Measurements from ENCODE around the gene HDAC1. TPM values are rescaled to one million over a fixed set of nuclear protein-coding genes. Genes with fewer than 3 reads are reported as not detected.

Gene HDAC1
- total and polyA plus RNA-seq, 10 of the 15 experiments (the other 5 are each of a cell fraction or from before 2014, with no cell fraction given) = 147 to 331 (median 168) TPM

DNA sequence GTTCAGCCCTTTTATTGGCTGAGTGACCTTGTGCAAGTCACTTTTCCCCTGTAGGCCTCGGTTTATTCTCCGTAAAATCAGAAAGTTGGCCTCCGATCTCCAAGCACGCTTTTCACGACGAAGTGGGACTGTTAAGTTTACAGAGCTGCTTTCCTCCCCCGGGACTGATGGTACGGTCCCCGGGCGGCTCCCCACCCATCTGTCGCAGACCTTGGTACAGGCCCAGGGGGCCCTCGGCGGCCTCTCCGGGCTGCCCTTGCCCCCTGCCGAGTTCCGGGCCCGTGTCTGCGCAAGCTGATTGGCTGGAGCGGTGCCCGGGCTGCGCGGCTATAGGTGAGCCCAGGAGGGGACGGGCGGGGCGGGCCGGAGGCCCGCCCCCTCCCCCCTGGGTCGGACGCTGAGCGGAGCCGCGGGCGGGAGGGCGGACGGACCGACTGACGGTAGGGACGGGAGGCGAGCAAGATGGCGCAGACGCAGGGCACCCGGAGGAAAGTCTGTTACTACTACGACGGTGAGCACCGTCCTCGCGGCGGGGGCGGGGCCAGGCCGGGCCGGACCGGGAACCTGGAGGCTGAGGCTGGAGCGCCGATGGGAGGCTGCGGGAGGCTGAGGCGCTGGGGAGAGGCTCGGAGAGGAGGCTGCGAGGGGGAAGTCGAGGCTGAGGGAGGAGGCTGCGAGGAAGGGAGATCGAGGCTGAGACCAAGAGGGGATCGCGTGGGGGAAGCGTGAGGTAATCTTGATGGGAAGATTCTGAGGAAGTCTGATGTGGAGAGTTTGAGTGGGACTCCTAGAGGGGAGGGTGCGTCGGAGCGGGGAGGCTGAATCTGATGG lies at the start of gene HDAC1 (continued):
- TF ChIP-seq CBFB (IDR thresholded peaks at IDR 0.05; ENCODE audit: low read depth) = no peak; the same call in 1 of the 2 replicates
- peak; percentile 96 for TF ChIP-seq FOXK2 (IDR thresholded peaks at IDR 0.05)
- TF ChIP-seq SIN3A (IDR thresholded peaks at IDR 0.05; ENCODE audit: low read depth, low read length) = peak; percentile 74
- no peak for TF ChIP-seq ESRRA (IDR thresholded peaks at IDR 0.05; ENCODE audit: low read length)
- TF ChIP-seq STAT3 (IDR thresholded peaks at IDR 0.05; ENCODE audit: low read depth, low read length) = no peak
- TF ChIP-seq, protein P1, sequence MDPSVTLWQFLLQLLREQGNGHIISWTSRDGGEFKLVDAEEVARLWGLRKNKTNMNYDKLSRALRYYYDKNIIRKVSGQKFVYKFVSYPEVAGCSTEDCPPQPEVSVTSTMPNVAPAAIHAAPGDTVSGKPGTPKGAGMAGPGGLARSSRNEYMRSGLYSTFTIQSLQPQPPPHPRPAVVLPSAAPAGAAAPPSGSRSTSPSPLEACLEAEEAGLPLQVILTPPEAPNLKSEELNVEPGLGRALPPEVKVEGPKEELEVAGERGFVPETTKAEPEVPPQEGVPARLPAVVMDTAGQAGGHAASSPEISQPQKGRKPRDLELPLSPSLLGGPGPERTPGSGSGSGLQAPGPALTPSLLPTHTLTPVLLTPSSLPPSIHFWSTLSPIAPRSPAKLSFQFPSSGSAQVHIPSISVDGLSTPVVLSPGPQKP (IDR thresholded peaks at IDR 0.05; ENCODE audit: low read depth, low read length) = peak; percentile 53; the same call in 1 of the 2 replicates
- 0 out of 2 replicates have a peak, but pooled peaks have one; percentile 52 for TF ChIP-seq DPF2 (IDR thresholded peaks at IDR 0.05)
- TF ChIP-seq POLR2A (IDR thresholded peaks at IDR 0.05; ENCODE audit: low read depth, low read length) = peak; percentile 94
- TF ChIP-seq RELB (IDR thresholded peaks at IDR 0.05; ENCODE audit: low read depth) = peak; percentile 85; the same call in 1 of the 2 replicates
- no peak for TF ChIP-seq REST (IDR thresholded peaks at IDR 0.05; ENCODE audit: low read depth, low read length)
- TF ChIP-seq NFIC (IDR thresholded peaks at IDR 0.05; ENCODE audit: low read depth, low read length) = no peak
- TF ChIP-seq CREM (IDR thresholded peaks at IDR 0.05; ENCODE audit: low read depth) = no peak
- TF ChIP-seq TCF12 (IDR thresholded peaks at IDR 0.05; ENCODE audit: low read depth, low read length) = no peak
- TF ChIP-seq WRNIP1 (IDR thresholded peaks at IDR 0.05; ENCODE audit: borderline replicate concordance, low read depth, low read length) = no peak
- TF ChIP-seq, protein P2, sequence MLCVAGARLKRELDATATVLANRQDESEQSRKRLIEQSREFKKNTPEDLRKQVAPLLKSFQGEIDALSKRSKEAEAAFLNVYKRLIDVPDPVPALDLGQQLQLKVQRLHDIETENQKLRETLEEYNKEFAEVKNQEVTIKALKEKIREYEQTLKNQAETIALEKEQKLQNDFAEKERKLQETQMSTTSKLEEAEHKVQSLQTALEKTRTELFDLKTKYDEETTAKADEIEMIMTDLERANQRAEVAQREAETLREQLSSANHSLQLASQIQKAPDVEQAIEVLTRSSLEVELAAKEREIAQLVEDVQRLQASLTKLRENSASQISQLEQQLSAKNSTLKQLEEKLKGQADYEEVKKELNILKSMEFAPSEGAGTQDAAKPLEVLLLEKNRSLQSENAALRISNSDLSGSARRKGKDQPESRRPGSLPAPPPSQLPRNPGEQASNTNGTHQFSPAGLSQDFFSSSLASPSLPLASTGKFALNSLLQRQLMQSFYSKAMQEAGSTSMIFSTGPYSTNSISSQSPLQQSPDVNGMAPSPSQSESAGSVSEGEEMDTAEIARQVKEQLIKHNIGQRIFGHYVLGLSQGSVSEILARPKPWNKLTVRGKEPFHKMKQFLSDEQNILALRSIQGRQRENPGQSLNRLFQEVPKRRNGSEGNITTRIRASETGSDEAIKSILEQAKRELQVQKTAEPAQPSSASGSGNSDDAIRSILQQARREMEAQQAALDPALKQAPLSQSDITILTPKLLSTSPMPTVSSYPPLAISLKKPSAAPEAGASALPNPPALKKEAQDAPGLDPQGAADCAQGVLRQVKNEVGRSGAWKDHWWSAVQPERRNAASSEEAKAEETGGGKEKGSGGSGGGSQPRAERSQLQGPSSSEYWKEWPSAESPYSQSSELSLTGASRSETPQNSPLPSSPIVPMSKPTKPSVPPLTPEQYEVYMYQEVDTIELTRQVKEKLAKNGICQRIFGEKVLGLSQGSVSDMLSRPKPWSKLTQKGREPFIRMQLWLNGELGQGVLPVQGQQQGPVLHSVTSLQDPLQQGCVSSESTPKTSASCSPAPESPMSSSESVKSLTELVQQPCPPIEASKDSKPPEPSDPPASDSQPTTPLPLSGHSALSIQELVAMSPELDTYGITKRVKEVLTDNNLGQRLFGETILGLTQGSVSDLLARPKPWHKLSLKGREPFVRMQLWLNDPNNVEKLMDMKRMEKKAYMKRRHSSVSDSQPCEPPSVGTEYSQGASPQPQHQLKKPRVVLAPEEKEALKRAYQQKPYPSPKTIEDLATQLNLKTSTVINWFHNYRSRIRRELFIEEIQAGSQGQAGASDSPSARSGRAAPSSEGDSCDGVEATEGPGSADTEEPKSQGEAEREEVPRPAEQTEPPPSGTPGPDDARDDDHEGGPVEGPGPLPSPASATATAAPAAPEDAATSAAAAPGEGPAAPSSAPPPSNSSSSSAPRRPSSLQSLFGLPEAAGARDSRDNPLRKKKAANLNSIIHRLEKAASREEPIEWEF (IDR thresholded peaks at IDR 0.05; ENCODE audit: insufficient replicate concordance, low read depth, low read length) = no peak
- peak; percentile 71 for TF ChIP-seq TAF1 (IDR thresholded peaks at IDR 0.05; ENCODE audit: borderline replicate concordance, low read depth, low read length)
- TF ChIP-seq YY1 (IDR thresholded peaks at IDR 0.05; ENCODE audit: low read depth, low read length) = peak; percentile 92

Data from GM12878 (cell line).